ENCODE data around the gene PTPRD.

The PTPRD gene

DNA sequence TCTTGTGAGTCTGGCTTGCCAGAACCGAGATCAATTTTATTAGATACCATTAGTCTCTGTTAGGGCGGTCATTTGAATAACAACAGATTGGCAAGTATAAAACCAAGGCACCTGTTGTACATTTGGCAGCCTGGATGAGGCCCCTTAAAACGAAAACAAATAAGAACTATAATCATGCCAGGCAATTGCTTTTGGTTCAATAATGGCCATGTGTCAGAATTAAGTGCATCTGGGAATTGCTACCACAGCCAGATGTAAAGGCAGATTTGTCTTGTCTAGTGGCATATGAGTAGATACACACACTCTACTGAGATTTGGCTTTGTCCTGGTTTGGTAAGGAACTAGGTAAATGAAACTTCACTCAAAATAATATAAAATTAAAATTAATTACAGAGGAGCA is 1767.0 kb downstream of the PTPRD start:
- DNase-seq: peak; percentile 59

DNA sequence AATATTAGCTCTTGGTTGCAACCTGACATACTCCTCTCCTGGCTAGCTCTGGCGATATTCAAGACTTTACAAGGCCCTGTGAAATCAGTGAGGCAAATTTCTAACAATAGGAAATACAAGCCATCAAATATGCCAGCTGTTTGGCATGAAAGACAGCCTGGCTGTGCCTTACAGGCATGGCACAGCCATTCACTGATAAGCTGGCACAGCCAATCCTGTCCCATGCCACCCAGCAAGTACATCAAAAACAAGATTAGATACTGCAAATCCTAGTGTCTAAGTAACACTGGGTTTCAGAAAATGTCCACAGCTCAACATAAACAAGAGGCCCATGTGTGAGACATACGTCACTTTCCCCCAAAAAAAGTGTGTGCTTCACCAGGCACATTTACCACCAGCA is 1767.4 kb downstream of the PTPRD start:
- no peak for DNase-seq

DNA sequence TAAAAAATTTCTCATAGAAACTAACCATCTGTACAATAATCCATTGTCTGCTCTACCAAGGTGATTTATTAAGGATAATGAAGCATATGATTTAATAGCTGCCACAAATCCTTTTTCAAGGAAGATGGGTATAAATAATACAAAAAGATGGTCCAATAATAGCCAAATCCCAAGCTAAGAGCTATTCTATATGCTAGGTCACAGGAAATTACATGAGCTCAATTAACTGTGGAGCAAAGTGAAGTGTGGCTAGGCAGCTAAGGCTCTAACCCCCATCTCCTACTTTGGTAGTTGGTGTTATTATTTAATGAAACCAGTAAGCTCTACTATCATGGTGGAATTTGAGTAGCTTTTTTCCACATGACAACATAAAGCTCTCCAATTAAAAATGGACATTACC is 1768.3 kb downstream of the PTPRD start:
- no peak for DNase-seq

DNA sequence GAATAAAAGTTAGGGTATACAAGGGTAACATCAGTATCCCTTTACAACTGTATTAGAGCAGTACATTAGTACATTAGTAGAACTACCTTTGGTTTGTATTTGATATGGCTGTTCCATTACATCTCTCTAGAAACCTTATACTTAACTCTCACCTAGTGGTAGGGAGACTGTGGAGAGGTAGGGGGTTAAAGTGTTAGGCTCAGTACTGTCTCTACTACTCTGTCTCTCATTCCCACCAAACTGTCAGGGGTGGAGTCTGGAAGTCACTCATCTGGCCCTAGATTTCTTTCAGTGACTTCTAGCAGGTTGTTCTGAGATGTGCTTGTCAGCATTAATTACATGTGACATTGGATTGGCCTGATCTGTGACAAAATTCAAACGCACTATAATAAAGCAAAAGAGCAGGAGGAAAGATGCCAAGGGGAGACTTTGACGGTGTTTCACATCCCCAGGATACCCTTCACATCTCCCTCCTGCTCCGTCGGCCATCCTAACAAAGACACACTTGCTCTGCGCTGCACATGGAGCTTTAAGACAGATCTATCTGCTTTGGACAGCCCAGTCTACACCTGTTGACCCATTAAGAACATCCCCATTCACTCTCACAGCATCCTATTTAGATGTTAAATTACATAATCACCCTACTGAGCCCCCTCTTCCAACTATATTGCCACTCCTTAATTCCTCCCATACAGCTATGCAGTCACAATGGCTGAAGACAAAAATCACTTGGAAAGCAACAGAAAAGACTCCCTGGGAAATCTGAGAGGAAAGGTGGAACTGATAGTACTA is 1770.2 kb downstream of the PTPRD start:
- DNase-seq: no peak

DNA sequence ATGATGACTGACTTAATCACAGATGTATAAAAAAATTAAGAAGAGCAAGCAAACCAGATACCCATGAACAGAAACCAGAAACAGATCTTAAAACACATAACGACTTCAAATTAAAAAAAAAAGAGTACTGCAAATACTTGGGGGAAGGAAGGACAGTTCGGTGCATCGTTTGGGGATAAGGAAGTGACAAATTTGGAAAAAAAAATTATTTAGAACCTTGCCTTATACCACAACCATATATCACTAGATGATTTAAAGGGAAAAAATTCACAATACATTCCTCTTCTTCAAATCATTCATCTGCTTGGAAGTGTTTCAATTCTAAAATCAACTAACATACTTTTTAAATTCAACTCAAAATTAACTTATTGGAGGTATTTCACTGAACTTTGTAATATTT is 1774.7 kb downstream of the PTPRD start:
- DNase-seq: no peak

DNA sequence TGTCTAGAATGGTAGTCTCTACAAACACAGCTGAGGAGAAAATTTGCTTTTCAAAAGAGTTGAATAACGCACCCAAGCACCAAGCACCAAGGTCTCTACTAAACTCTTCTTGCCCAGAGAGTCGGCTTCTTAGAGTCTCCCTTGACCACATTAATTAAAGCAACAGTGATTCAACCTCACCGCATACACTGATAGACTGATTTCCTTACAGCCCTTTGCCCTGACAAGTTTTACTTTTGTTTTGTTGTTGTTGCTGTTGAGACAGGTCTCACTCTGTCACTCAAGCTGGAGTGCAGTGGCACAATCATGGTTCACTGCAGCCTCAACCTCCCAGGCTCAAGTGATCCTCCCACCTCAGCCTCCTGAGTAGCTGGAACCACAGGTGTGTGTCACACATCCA is 1777.5 kb downstream of the PTPRD start:
- no peak for DNase-seq

DNA sequence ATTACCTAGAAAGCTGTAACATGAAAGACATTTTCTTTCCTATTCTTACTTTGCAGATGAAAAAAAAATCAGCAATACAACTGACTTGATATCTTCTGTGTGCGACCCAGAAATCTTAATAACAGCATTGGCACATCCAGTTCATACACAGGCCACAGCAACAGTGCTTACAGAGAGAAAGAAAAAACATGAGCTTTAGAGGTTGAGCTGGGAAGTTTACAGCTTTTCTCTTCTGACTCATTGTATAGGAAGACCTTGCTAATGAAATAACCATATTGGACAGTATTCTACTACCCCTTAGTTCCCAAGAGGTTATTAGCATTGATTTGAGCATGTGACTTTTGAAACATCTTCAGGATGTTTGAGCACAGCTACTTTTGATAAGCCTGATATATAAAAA is 1779.8 kb downstream of the PTPRD start:
- DNase-seq: no peak

DNA sequence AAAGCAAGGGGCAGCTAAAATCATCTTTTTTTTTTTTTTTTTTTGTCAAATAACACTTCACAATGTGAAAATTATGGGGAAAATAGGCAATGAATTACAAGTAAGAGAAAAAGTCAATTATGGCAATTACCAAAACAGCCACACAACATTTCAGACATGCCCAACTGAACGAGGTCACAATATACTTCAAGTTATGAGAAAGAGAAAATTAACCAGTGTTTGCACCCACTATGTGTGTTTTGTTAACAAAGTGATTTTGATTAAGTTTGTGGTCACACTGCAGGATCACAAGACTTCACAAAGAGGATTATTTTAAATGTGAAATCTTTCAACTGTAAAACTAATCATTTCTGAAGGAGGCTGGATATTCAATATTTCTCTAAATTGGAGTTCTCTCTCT is 1780.4 kb downstream of the PTPRD start:
- DNase-seq: no peak

DNA sequence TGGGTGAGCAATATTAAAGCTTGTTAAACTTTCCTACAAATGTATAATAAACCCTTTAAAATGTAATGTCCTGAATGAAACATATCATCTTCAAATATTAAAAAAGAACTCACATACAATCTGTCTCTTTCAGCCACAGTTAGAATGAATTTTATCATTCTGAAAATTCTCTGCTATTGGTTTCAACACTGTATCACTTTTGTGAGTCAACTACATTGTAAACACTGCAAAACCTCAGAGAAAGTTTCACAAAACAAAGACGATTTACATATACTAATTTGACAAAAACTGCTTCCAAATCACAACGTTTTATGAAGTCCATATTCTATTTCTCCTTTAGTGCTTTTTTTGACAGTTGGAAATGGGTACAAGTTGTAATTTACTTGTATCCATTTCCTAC is 1781.2 kb downstream of the PTPRD start:
- no peak for DNase-seq

DNA sequence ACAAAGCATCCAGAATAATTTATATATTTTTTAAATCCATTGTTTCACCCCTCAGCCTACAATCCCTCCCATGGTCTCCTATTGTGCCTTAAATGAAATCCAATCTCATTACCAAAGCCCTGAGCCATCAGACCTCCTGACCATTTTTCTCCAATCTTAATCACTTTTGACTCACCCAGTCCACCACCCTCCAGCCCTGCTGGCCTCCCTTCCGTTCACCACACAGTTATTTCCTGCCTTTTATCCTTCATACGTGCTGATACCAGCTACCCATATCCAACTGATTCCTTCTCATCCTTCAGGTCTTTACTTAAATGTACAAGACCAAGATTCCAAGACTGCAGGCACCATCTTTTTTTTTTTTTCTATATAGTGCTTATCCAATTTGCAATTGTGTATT is 1786.5 kb downstream of the PTPRD start:
- DNase-seq: no peak

DNA sequence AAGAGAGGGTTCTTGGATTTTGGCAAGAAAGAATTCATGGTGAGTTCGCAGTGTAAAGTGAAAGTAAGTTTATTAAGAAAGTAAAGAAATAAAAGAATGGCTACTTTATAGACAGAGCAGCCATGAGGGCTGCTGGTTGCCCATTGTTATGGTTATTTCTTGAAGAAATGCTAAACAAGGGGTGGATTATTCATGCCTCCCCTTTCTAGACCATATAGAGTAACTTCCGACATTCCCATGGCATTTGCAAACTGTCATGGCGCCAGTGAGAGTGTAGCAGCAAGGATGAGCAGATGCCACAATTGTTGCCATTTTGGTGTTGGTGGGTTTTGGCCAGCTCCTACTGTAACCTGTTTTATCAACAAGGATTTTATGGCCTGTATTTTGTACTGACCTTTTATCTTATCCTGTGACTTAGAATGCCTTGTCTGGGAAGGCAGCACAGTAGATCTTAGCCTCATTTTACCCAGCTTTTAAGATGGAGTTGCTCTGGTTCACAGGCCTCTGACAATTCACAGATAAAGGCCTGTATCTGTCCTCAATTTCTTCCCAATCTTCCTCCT is 1787.1 kb downstream of the PTPRD start:
- DNase-seq: no peak

DNA sequence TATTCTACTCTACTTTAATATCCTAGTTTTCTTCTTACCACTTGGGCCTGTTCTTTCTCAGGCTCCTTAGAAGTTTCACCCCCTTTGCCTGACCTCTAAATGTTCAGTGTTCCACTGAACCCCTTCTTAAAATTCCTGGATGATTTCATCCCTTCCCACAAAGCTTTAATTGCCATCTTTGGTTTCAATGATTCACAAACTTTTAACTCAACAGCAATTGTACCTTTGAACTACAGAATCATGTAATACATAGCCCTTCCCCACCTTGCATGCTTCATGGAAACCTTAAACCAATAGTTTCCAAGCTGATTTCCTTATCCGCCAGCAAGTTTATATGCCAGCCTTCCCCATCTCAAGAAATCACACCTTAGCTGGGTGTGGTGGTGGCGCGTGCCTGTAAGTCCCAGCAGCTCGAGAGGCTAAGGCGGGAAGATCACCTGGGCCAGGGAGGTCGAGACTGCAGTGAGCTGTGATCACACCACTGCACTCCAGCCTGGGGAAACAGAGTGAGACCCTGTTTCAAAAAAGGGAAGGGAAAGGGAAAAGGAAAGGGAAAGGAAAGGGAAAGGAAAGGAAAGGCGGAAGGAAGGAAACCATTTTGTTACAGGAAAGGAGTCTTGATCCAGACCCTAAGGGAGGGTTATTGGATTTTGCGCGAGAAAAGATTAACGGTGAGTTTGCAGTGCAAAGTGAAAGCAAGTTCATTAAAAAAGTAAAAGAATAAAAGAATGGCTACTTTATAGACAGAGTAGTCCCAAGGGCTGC is 1789.5 kb downstream of the PTPRD start:
- DNase-seq: no peak

DNA sequence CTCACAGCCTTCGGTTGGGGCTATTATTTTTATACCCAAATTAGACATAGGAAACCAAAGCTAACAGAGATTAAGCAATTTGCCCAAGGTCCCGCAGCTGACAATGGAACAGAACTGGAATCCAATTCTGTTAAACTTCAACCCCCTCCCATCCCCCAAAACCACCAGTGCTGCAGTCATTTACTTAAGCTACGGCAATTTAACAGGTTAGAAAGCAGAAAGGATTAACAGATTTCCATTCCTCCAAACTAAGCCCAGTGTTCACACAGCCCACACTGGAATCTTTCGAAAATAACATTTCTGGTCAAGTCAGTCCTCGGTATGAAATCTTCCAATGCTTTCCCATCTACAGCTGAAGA is 1790.2 kb downstream of the PTPRD start:
- DNase-seq: no peak

DNA sequence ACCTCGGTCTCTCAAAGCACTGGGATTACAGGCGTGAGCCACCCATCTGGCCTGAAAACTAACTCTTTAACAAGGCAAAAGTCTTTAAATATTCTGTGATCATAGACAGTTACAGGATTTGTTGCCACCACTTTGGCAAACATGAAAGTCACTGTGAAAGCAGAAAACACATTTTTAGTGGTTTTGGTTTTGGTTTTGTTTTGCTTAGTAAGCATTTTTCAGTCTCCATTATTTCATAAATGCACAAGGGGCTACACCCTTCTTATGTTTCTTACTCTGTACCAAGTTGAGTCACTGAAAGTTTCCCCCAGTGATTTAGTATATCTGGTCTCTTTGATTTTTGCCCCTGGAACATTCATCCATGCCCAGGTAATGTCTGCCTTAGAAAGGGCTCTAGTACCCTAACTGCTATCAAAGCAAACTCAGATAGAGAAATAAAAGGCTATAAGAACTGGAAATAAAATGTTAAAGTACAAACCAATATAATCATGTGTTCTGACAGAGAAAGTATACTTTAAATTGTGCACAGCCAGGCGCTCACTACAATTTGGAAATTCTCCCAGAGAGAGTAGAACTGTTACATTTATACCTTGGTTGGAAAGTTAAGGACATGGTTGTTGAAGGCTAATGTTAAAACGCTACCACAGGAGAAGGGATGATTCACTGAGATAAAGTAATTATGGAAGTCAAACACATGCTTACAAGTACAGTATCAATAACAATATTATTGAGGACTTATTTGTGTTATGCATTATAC is 1790.7 kb downstream of the PTPRD start:
- no peak for DNase-seq

DNA sequence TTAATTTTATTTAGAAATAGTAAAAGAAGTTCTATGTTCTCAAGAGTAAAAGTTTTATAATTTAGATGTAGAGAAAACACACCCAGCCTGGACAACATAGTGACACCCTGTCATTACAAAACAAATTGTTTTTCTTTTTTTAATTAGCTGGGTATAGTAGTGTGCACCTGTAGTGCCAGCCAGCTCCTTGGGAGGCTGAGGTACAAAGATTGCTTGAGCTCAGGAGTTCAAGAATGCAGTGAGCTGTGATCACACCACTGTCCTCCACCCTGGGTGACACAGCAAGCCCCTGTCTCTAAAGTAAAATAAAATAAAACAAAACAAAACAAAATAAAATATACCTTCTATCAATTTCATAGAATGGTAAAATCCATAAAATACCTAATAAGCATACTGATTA is 1795.5 kb downstream of the PTPRD start:
- no peak for DNase-seq

DNA sequence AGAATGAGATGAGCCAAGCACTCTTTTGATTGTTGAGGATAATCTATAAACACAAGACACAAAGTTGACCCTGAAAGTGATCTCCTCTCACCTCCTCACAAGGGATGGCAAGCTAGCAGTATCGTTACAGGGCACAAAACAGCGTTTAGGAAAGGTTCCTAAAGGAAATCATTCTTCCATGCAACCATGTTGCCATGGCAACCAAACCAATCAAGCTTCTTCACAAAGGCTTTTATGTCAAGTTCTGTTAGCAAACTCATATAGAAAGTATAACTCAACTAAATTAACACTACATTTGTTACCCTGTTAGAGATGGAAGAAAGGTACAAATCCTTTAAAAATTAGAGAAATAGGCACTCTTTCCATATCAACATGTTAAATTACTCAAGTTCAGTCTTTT is 1796.4 kb downstream of the PTPRD start:
- DNase-seq: no peak

DNA sequence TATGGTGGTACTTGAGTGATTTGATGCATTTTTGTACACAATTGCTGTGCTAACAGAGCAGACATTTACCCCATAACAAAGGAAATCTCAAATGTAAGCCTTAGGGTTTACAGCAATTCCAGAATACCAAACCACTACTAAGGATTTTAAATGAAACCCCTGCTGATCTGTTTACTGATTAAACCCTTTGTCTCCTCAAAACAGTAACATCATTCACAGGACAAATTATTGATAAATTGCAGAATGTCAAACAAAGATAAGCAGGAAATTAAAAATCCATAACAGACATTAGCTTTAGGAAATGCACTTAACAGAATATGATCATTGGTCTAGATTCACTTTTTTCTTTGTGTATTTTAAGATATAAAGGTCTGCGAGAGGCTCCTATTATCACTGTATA is 1796.9 kb downstream of the PTPRD start:
- DNase-seq: no peak

DNA sequence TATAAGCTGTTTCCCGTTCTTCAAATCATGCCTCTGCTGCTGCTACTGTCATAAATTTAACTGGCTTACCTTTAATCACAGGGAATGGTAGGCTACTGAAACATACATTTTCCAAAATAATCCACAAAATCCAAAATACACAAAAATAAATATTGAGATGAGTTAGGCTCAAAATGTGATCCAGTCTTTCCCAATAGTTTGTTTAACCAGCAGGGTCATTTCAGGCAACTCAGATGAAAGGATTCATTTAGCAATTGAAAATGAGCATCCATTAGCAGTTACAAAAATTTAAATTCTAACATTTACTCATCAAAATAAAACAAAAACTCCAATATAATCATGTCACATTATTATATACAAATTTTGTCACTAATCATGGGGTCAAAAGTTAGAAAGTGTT is 1797.6 kb downstream of the PTPRD start:
- DNase-seq: no peak

DNA sequence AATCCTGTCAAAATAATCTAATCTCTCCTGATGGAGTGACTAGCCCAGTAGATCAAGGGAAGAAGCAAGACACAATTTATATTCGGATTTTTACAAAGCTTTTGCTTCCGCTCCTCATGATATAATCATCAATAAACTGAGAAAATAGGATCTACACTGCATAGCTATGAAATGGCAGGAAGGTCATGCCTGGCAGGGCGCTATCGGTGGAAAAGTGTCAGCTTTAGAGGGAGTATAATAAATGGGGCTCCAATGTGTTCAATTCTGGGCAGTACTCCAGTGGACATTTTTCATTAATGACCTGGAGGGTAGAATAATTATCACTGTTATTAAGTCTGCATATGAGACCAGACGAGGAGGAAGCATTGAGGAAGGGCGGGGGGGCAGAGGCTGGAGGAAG is 1799.9 kb downstream of the PTPRD start:
- DNase-seq: no peak

DNA sequence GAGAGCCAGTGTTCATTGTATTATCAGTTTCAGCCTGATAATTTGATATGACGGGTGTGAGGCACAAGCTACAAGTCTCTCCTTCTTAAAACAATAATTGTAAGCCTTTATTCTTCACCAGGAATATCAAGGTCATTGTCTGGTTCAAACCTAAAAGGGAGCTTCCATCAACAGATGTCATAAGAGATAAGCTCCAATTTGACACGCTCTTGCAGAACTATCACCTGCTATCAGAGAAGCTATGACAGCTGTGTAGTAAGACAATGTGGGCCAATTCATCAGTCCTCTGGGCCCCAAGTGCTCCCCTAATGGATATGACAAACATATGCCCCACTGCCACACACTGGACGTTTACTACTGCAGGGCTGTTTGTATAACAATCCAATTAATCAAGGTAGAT is 1803.1 kb downstream of the PTPRD start:
- no peak for DNase-seq

DNA sequence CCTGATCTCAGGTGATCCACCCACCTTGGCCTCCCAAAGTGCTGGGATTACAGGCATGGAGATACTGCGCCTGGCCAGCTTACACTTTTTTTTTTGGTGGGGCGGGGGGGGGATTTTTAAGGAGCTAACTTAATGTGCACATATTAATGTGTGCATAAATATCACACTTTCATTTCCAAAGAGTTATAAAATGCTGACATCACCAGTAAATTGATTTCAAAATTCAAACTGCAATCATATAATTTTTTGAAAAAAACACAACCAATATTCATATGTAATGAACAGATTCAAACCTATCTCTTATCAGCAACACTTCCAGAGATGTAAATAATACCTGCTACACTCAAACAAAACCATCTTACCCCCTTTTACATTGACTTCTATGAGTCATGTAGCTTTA is 1806.7 kb downstream of the PTPRD start:
- DNase-seq: no peak

DNA sequence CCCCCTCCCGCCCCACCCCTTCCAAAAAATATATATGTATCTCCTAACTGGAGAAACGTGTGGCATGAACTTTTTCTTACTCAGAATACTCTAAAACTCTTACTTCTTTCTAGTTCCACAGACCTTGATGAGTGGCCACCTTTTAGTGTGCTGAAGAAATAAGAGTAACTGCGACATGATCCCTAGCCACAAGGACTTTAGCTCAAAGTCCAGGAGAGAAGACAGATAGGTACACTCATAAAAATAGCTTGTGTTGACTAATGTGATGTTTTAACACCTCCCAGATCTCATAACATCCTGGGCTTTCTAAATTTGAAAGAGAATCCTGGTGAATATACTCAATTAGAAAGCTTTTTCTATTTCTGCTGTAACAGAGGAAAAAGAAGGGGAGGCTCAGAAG is 1808.2 kb downstream of the PTPRD start:
- no peak for DNase-seq

DNA sequence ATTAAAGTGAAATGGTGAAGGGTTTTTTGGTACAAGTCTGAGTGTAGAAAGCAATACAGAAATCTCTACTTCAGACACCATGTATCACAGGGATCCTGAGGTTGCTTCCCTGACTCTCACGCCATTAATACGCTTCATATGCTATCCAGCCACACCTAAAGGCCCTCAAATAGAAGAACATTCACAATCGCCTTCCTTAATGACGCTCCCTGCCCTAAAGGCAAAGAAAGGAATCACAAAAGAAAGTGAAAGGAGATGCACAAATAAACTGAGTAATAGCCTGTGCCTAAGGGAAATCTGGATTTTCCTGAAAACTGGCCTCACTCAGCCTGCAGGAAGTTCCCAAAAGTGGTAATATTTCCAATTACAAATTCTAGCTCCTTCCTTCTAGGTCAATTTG is 1810.6 kb downstream of the PTPRD start:
- DNase-seq: no peak

DNA sequence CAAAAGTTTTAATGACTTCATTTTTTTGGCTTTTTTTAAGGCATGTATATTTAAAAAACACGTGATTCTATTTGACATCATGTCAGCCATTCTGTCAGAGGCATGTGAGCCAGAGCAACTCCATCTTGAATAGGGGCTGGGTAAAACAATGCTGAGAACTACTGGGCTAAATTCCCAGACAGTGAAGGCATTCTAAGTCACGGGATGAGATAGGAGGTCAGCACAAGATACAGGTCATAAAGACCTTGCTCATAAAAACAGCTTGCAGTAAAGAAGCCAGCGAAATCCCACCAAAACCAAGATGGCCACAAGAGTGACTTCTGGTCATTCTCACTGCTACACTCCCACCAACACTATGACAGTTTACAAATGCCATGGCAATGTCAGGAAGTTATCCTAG is 1812.6 kb downstream of the PTPRD start:
- no peak for DNase-seq

All from NCI-H1694 (cell line).